K562 (cell line): ENCODE results near the gene NFE2. TPM values are rescaled to one million over a fixed set of nuclear protein-coding genes. Genes with fewer than 3 reads are reported as not detected.

Experiments
- DEAF1 ChIP-seq: fragments of 450-650 bp; formaldehyde crosslinking; IDR thresholded peaks from 2 replicates; pipeline ENCODE4 v1.4.0; 2020; ENCODE audit warnings: mild to moderate bottlenecking, moderate library complexity
- RAD21 ChIP-seq, 2 experiments: fragments of 250-450 bp in 1 of 2; fragments of 450-650 bp in 1 of 2; sonication (Bioruptor Pico) in 1 of 2; formaldehyde crosslinking in 1 of 2; IDR thresholded peaks in 1 of 2; conservative IDR thresholded peaks in 1 of 2; 2 replicates each; pipeline versions ENCODE4 v1.4.0 to v1.8.0; 2020 to 2022; ENCODE audit warnings: mild to moderate bottlenecking in 2 of 2, moderate library complexity in 1 of 2
- REST ChIP-seq, 2 experiments: fragments of 450-650 bp; formaldehyde crosslinking in 1 of 2; IDR thresholded peaks; 2 replicates each; pipeline versions ENCODE4 v1.4.0 to v1.6.1; 2014 to 2020; ENCODE audit warnings: mild to moderate bottlenecking in 2 of 2, borderline replicate concordance in 1 of 2, low read depth in 1 of 2
- polyA plus RNA-seq, 8 experiments: library from polyadenylated mRNA; depleted of rRNA in 4 of 8; stranded (reverse) in 5 of 8; unstranded in 3 of 8; fragments of >200 nt; fragmentation: Nextera tagmentation in 2 of 8; fragmentation: Illumina TruSeq in 1 of 8; extraction: Ambion mirVana in 2 of 8; extraction: Trizol in 1 of 8; gene quantifications; 2 replicates each; pipeline versions ENCODE4 v1.2.1 to v1.2.3, GENCODE V29; 2011 to 2014; ENCODE audit warnings: inconsistent platforms in 1 of 8, missing spikeins in 1 of 8
- total RNA-seq, 7 experiments: library from RNA; depleted of rRNA in 6 of 7; stranded (reverse); fragments of >200 nt in 6 of 7; fragmentation: Illumina TruSeq in 2 of 7; extraction: Trizol in 2 of 7; gene quantifications; 2 replicates each; pipeline versions ENCODE4 v1.2.1 to v1.2.3, GENCODE V29; 2011 to 2021; ENCODE audit warnings: low replicate concordance in 1 of 7
- TF ChIP-seq, protein P1 (sequence below): IDR thresholded peaks from 2 replicates; pipeline ENCODE4 v1.6.1; 2012; ENCODE audit warnings: low read depth, low read length, improper control_type of control experiment, borderline replicate concordance

The NFE2 gene
- total and polyA plus RNA-seq, 9 of the 15 experiments (the other 6 are each of a cell fraction or from before 2014, with no cell fraction given) = 12.3 to 282 (median 208) TPM

DNA sequence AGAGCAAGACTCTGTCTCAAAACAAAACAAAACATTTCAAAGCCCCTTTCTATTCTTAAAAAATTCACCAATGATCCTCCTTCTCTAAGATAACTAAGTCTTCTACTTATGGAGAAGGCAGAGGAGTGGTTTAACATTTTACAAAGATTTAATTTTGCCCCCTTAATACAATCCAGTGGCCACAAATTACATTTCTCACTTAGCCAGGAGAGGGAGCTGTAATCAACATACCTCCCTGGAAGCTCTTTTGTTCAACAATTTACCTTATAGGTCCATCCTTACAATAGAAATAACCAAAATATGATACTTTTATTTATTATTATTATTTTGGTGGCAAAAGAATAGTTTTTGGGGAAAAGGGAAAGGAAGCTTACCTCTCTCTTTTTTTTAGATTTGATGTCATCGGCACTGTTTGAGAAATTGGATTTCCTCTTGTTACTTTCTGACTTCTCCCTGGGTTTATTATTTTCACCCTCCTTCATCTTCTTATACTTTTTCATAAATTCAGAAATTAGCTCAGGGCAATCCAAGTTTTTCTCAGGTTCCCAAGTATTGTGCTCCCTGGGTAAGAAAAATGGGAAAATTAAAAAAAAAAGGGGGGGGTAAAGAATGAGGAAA, 49.0 kb downstream of the NFE2 start (continued):
- TF ChIP-seq REST (IDR thresholded peaks at IDR 0.05; ENCODE audit: borderline replicate concordance) (peak; percentile 67; the same call in 1 of the 2 replicates), REST (CRISPR knock-in tag; IDR thresholded peaks at IDR 0.05; ENCODE audit: low read depth) (no peak), RAD21 (CRISPR knock-in tag; conservative IDR thresholded peaks at IDR 0.05 in 1 of 2, IDR thresholded peaks at IDR 0.05 in 1 of 2) (peak; percentile 64 to 86), DEAF1 (CRISPR knock-in tag) (0 out of 2 replicates have a peak, but pooled peaks have one; percentile 30)
- TF ChIP-seq, protein P1, sequence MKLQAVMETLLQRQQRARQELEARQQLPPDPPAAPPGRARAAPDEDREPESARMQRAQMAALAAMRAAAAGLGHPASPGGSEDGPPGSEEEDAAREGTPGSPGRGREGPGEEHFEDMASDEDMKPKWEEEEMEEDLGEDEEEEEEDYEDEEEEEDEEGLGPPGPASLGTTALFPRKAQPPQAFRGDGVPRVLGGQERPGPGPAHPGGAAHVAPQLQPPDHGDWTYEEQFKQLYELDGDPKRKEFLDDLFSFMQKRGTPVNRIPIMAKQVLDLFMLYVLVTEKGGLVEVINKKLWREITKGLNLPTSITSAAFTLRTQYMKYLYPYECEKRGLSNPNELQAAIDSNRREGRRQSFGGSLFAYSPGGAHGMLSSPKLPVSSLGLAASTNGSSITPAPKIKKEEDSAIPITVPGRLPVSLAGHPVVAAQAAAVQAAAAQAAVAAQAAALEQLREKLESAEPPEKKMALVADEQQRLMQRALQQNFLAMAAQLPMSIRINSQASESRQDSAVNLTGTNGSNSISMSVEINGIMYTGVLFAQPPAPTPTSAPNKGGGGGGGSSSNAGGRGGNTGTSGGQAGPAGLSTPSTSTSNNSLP = peak; percentile 71; the same call in 1 of the 2 replicates
- TF ChIP-seq, all 486 proteins: peak for 7
